Activated naive CD8-positive, alpha-beta T cell treated with anti-CD3 and anti-CD28 coated beads, Interleukin-2, amount 50 U/mL, for 24 hours (primary cell): ENCODE results near the gene OR2A14.
A peak's percentile ranks its signal among the peaks of the same experiment; 100 is the strongest.
"Not testable (repeated sequence)": the region's sequence is repeated elsewhere in the genome, so short reads cannot be mapped to it uniquely, and the experiment has no call there.

Experiments used
- ATAC-seq: fragments of 150-1000 bp; cut with Tn5 transposase; one replicate; pipeline ENCODE4 v1.10.0; 2021
- DNase-seq: peaks from one replicate; pipeline ENCODE4 v3.0.0; 2021
- H3K27ac Mint-ChIP-seq: one replicate; pipeline ENCODE4 v1.8.0; 2021; ENCODE audit warnings: mild to moderate bottlenecking, mixed read lengths
- H3K27me3 Mint-ChIP-seq: one replicate; pipeline ENCODE4 v1.8.0; 2021; ENCODE audit warnings: mixed read lengths
- H3K36me3 Mint-ChIP-seq: one replicate; pipeline ENCODE4 v1.8.0; 2021; ENCODE audit warnings: low read depth, mixed read lengths
- H3K4me1 Mint-ChIP-seq: one replicate; pipeline ENCODE4 v1.8.0; 2021; ENCODE audit warnings: mixed read lengths
- H3K4me3 Mint-ChIP-seq: one replicate; pipeline ENCODE4 v1.8.0; 2021; ENCODE audit warnings: mild to moderate bottlenecking, moderate library complexity, mixed read lengths
- H3K9me3 Mint-ChIP-seq: one replicate; pipeline ENCODE4 v1.8.0; 2021; ENCODE audit warnings: mixed read lengths

Gene OR2A14

DNA sequence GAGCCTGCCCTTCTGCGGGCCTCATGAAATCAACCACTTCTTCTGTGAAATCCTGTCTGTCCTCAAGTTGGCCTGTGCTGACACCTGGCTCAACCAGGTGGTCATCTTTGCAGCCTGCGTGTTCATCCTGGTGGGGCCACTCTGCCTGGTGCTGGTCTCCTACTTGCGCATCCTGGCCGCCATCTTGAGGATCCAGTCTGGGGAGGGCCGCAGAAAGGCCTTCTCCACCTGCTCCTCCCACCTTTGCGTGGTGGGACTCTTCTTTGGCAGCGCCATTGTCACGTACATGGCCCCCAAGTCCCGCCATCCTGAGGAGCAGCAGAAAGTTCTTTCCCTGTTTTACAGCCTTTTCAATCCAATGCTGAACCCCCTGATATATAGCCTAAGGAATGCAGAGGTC is 6.6 kb downstream of the OR2A14 start:
- H3K27me3 Mint-ChIP-seq, ATAC-seq, H3K4me1 Mint-ChIP-seq, H3K36me3 Mint-ChIP-seq, H3K27ac Mint-ChIP-seq, H3K9me3 Mint-ChIP-seq, DNase-seq, H3K4me3 Mint-ChIP-seq: not testable (repeated sequence)

GRCh38 chr7:144130730-144131129 is 7.8 kb downstream of the OR2A14 start:
- no peaks in the 10 kb centered on the region for H3K36me3 Mint-ChIP-seq
- no peaks in the 10 kb centered on the region for H3K27me3 Mint-ChIP-seq
- DNase-seq, result no peak
- H3K4me3 Mint-ChIP-seq, result no peak overlapping the region
- H3K27ac Mint-ChIP-seq, result no peak overlapping the region
- H3K4me1 Mint-ChIP-seq, result peaks cover 2% of the 10 kb centered on the region
- no peaks in the 10 kb centered on the region for H3K9me3 Mint-ChIP-seq
- ATAC-seq, result no peak

- Mint-ChIP-seq H3K36me3 (no peaks in the 10 kb centered on the region), H3K27me3 (no peaks in the 10 kb centered on the region)
- ATAC-seq, result no peak
Observed at GRCh38 chr7:144132262-144132661, 9.3 kb downstream of the OR2A14 start.

GRCh38 chr7:144133307-144133706 is 10.3 kb downstream of the OR2A14 start:
- Mint-ChIP-seq H3K36me3 (no peaks in the 10 kb centered on the region), H3K9me3 (no peaks in the 10 kb centered on the region), H3K27me3 (no peaks in the 10 kb centered on the region), H3K4me1 (no peaks in the 10 kb centered on the region), H3K27ac (no peak overlapping the region), H3K4me3 (no peak overlapping the region)
- DNase-seq (no peak), ATAC-seq (no peak)

More at GRCh38 chr7:144132262-144132661, 9.3 kb downstream of the OR2A14 start:
- no peaks in the 10 kb centered on the region for H3K9me3 Mint-ChIP-seq
- H3K27ac Mint-ChIP-seq, result no peak overlapping the region
- DNase-seq, result no peak
- H3K4me3 Mint-ChIP-seq, result no peak overlapping the region
- H3K4me1 Mint-ChIP-seq, result no peaks in the 10 kb centered on the region

DNA sequence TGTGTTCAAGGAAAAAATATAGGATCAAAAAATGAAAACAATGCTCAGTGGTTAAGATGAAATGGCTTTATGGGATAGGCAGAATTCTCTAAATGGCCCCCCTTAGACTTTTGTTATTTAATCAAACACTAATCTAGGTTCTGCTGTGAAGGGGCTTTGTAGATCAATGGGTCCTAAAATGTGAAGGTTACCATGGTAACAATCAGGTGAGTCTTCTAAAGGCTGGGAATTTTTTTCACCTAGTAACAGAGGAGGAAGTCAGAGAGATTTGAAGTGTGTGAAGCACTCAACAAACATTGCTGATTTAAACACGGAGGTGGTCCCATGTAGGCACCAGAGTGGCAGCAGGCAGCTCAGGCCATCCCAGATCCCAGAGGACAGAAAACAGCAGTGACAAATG is 11.1 kb downstream of the OR2A14 start:
- no peaks in the 10 kb centered on the region for H3K36me3 Mint-ChIP-seq
- H3K27ac Mint-ChIP-seq, result no peak overlapping the region
- no peaks in the 10 kb centered on the region for H3K4me1 Mint-ChIP-seq

DNA sequence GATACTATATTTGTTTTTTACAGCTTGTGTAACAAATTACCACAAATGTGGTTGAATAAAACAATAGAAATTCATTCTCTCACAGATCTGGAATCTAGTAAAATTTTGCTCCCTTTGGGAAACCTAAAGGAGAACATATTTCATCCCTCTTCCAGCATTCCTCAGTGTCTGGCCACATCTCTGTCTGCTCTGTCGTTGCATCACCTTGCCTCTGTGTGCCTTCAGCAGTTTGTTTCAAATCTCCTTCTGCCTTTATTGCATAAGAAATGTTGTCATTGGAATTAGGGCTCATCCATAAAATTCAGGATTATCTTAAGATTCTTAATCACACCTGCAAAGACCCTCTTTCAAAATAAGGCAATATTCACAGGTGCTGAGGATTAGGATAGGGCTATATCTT is 14.5 kb downstream of the OR2A14 start:
- no peak overlapping the region for H3K4me3 Mint-ChIP-seq
- H3K27me3 Mint-ChIP-seq, result no peaks in the 10 kb centered on the region
- ATAC-seq, result no peak
- no peaks in the 10 kb centered on the region for H3K9me3 Mint-ChIP-seq
- H3K4me1 Mint-ChIP-seq, result no peaks in the 10 kb centered on the region
- no peaks in the 10 kb centered on the region for H3K36me3 Mint-ChIP-seq
- no peak overlapping the region for H3K27ac Mint-ChIP-seq
- no peak for DNase-seq

More for the DNA sequence above, 11.1 kb downstream of the OR2A14 start:
- no peak for ATAC-seq
- H3K27me3 Mint-ChIP-seq, result no peaks in the 10 kb centered on the region
- no peak overlapping the region for H3K4me3 Mint-ChIP-seq
- H3K9me3 Mint-ChIP-seq, result no peaks in the 10 kb centered on the region
- no peak for DNase-seq

- Mint-ChIP-seq H3K27ac (no peak overlapping the region), H3K9me3 (peaks cover 10% of the 10 kb centered on the region), H3K36me3 (no peaks in the 10 kb centered on the region), H3K4me1 (no peaks in the 10 kb centered on the region), H3K27me3 (no peaks in the 10 kb centered on the region), H3K4me3 (no peak overlapping the region)
- ATAC-seq (no peak), DNase-seq (no peak)
Observed at GRCh38 chr7:144142187-144142586, 19.2 kb downstream of the OR2A14 start.

GRCh38 chr7:144144426-144144825 is 21.4 kb downstream of the OR2A14 start:
- DNase-seq, result no peak
- Mint-ChIP-seq H3K27me3 (no peaks in the 10 kb centered on the region), H3K36me3 (peaks cover 3% of the 10 kb centered on the region), H3K4me1 (no peaks in the 10 kb centered on the region), H3K27ac (no peak overlapping the region), H3K9me3 (peaks cover 21% of the 10 kb centered on the region), H3K4me3 (no peak overlapping the region)
- no peak for ATAC-seq

- no peak for ATAC-seq
- H3K36me3 Mint-ChIP-seq, result peaks cover 3% of the 10 kb centered on the region
- H3K4me3 Mint-ChIP-seq, result no peak overlapping the region
- no peak for DNase-seq
- peaks cover 27% of the 10 kb centered on the region for H3K9me3 Mint-ChIP-seq
- H3K27ac Mint-ChIP-seq, result no peak overlapping the region
- H3K27me3 Mint-ChIP-seq, result no peaks in the 10 kb centered on the region
- H3K4me1 Mint-ChIP-seq, result no peaks in the 10 kb centered on the region
Observed at GRCh38 chr7:144148224-144148827, 25.4 kb downstream of the OR2A14 start.

DNA sequence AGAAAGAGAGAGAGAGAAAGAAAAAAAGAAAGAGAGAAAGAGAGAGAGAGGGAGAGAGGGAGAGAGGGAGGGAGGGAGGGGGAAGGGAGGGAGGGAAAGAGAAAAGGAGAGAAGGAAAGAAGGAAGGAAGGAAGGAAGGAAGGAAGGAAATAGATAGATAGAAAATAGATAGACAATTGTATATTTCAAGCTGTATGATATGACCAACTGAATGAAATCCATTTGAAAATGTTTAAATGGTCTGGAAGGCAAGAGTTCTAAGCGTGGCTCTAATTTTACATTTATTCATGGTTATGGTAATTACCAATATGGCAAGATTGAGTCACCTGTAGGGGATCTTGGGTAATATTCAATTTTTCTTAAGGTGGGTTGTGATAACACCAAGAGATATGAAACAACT is 35.9 kb downstream of the OR2A14 start:
- Mint-ChIP-seq H3K9me3 (no peaks in the 10 kb centered on the region), H3K27ac (no peak overlapping the region), H3K4me1 (no peaks in the 10 kb centered on the region), H3K36me3 (no peaks in the 10 kb centered on the region), H3K27me3 (peaks cover 10% of the 10 kb centered on the region), H3K4me3 (no peak overlapping the region)
- ATAC-seq (no peak), DNase-seq (no peak)

DNA sequence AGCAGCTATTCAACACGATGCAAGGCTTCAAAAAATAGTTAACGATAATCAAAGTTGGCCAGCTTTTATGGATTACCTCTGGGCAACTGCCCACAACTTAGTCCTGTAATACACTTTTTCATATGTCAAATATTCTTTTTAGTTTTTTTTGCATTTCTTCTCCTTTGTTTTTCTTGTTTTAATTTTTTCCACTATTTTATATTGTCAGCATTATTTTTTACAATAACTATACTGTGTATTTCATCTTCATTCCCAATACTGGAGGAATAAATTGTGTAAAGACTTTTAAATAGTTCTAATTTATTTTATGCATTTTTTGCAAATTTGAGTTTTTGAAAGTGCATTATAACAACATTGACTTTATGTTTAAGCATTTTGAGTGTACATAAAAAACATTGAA is 41.8 kb downstream of the OR2A14 start:
- no peak overlapping the region for H3K27ac Mint-ChIP-seq
- no peaks in the 10 kb centered on the region for H3K9me3 Mint-ChIP-seq
- H3K36me3 Mint-ChIP-seq, result no peaks in the 10 kb centered on the region
- no peak for ATAC-seq
- peaks cover 8% of the 10 kb centered on the region for H3K27me3 Mint-ChIP-seq
- DNase-seq, result no peak
- no peaks in the 10 kb centered on the region for H3K4me1 Mint-ChIP-seq
- H3K4me3 Mint-ChIP-seq, result no peak overlapping the region

- not testable (repeated sequence) for H3K27ac Mint-ChIP-seq, H3K4me1 Mint-ChIP-seq, H3K36me3 Mint-ChIP-seq, DNase-seq, H3K4me3 Mint-ChIP-seq, H3K27me3 Mint-ChIP-seq, H3K9me3 Mint-ChIP-seq, ATAC-seq
Observed at GRCh38 chr7:144171594-144172350, 48.8 kb downstream of the OR2A14 start.

DNA sequence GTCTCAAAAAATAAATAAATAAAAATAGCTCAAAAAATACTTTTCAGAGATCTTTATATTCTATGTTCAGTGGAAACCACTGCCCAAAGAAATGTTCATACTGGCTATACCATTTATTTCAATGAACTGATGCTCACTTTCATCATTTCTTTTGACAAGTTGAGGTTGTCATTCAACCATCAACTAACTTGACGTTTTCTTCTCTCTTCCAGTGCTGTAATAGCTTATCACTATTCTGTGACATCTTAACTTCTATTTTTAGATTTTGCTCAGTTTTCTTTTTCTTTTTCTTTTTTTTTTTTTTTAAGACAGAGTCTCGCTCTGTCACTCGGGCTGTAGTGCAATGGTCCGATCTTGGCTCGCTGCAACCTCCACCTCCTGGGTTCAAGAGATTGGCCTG is 51.6 kb downstream of the OR2A14 start:
- Mint-ChIP-seq H3K4me1 (no peaks in the 10 kb centered on the region), H3K9me3 (peaks cover 7% of the 10 kb centered on the region), H3K27ac (no peak overlapping the region), H3K27me3 (peaks cover 2% of the 10 kb centered on the region), H3K36me3 (peaks cover 3% of the 10 kb centered on the region), H3K4me3 (no peak overlapping the region)
- DNase-seq (no peak), ATAC-seq (no peak)

DNA sequence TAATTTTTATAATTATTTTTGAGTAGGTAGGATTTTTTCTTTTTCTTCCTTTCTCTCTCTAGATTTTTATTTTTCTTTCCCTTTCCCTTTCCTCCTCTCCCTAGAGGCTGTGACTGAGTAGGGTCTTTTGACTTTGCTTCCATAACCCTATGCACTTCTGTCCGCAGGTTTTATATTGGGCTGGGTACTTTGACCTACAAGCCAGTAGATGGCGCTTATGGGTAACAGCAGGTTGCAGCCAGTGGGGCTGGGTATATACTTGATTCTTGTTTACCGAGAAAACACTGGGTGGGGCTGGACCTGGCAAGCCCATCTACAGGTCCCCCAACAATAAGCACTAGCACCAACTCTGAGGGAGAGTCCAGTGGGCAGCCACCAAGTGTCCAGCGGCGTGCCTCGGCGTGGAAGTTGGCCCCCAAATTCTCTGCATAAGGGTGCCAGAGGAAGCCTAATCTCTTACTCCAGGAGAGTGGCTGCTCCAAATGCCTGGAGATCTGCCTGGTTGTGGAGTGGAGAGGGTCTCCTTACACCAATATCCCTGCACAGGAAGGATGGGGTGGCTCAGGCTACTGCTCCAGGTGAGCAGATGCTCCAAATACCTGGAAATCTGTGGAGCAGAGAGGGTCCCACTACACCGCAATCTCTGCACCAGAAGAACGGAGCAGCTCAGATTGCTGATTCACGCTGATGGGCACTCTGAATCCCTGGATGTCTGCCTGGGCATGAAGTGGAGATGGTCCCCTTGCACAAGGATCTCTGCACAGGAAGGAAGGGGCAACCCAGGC is 55.6 kb downstream of the OR2A14 start:
- H3K27me3 Mint-ChIP-seq, H3K9me3 Mint-ChIP-seq, H3K36me3 Mint-ChIP-seq, H3K4me1 Mint-ChIP-seq, H3K4me3 Mint-ChIP-seq, H3K27ac Mint-ChIP-seq: not testable (repeated sequence)
- DNase-seq (peak; percentile 5), ATAC-seq (peak; percentile 61)

GRCh38 chr7:144179165-144179479 is 56.1 kb downstream of the OR2A14 start:
- not testable (repeated sequence) for H3K4me3 Mint-ChIP-seq, H3K4me1 Mint-ChIP-seq, ATAC-seq, H3K9me3 Mint-ChIP-seq, DNase-seq, H3K36me3 Mint-ChIP-seq, H3K27ac Mint-ChIP-seq, H3K27me3 Mint-ChIP-seq
